ENCODE results near the gene FABP1.

FABP1 gene

GRCh38 chr2:88127888-88128653 is at the start of gene FABP1:
TSS of gene FABP1 (minus strand) at chr2:88128062. CDS start at chr2:88128017, 45 bp downstream.
- no peak for DNase-seq

- DNase-seq = no peak
These were observed 49.7 kb upstream of the FABP1 start for GRCh38 chr2:88177556-88177955.

GRCh38 chr2:88176352-88176984 is 48.6 kb upstream of the FABP1 start:
- no peak for DNase-seq

- DNase-seq = no peak
These were observed 45.0 kb upstream of the FABP1 start for GRCh38 chr2:88172882-88173281.

DNA sequence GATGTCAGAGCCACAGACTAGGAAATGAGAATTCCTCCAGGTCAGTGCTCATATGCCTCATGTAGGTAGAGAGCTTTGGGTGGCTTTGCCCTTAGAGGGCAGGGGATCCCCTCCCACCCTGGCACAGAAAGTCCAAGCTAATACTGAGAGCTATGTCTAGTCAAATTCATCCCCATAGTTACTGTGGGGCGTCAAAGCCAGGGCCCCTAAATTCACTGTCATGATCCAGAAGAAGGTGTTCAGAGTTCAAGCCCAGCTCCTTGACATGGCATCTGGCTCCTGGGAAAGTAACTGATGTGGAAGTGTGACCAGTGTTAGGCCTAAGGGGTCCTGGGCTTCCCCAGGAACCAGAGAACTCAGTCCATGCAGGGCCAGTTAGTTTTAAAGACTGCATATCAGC is 44.1 kb upstream of the FABP1 start:
- DNase-seq = no peak

DNA sequence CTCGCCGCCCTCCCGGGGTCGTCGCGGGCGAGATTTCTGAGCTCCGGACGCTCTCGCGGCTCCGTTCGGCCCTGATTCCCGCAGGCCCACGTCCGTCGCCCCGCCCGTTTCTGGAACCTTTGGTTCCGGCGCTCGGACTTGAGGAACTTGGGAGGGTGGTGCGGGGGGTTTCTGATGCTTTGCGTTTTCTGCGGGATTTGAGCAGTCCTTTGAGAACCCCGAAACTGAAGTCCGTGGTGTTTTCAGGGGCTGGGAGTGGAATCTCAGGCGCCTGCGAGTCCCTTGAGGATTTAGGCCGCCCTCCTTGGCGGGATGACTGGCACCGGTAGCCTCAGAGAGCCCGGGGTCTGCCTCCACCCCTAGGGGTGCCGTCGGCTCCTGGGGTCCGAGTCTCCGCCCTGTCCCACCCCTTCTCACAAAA is 42.6 kb upstream of the FABP1 start:
- no peak for DNase-seq

DNA sequence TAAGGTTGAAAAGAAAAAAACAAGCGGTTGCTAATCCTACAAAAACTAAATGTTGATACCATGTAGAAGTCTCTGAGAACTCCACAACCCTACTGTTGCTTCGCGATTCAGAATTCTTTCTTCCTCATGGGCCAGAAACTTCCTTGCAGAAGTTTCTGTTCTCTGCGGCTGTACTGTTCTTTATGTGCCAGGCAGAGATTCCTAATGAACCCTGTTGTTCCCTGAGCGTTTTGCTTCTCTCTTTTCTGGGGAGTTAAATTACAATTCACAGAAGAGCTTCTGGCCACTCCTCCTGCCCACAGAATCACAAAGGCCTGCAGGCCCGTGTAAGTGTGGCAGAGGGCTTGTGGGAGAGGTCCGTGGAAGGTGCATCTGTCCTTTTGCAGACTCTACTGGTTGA is 40.5 kb upstream of the FABP1 start:
- no peak for DNase-seq

GRCh38 chr2:88167740-88168139 is 39.9 kb upstream of the FABP1 start:
- DNase-seq = no peak

DNA sequence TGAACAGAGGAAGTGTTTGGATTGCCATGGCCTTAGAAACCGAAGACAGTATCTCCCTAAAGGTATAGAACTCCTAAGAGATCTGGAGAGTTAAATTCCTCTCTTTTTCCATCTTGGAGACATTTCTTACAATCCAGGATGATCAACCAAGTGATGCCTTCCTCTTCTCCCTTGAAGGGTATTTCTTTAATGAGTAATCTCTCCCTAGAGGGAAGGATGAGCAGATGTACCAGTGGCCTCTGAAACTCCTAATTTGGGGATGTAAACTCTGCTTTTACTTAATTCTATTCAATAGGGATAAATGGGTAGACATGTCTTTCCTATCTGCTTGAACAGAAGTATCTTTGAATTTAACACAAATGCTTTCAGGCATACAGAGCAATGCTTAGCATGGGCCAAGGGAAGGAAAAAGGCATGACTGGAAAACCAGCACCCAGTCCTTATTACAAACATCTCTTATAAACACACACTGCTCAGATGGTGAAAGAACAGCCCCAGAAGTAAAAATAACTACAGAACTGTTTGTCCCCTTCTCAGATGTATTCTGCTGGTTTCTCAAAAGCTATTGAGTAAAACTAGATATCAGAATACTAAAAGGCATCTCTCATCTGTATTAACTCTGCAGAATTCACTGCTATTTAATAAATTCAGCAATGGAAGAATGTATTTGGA is 37.6 kb upstream of the FABP1 start:
- DNase-seq = no peak

GRCh38 chr2:88161446-88162244 is 33.8 kb upstream of the FABP1 start:
- no peak for DNase-seq

DNA sequence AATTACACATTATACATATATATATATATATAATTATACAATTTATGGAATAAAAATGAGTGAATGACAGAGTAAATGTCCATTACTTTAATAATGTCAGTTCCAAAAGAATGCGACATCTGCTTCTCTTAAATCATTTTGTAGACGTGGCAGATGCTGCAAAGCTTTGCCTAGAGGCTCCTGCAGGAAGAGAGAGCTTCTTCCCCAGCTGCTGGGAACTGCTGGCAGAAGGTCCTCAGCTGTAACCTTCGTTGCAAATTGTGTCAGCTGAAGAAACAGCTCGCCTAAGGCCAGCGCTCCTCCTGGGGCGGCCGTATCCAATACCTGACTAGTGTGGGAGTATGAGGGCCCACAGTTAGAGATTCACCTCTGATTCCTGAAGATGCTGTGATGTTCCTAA is 32.7 kb upstream of the FABP1 start:
- no peak for DNase-seq

GRCh38 chr2:88159955-88160415 is 32.1 kb upstream of the FABP1 start:
- peak; percentile 50 for DNase-seq

GRCh38 chr2:88159481-88159880 is 31.6 kb upstream of the FABP1 start:
- DNase-seq = no peak

DNA sequence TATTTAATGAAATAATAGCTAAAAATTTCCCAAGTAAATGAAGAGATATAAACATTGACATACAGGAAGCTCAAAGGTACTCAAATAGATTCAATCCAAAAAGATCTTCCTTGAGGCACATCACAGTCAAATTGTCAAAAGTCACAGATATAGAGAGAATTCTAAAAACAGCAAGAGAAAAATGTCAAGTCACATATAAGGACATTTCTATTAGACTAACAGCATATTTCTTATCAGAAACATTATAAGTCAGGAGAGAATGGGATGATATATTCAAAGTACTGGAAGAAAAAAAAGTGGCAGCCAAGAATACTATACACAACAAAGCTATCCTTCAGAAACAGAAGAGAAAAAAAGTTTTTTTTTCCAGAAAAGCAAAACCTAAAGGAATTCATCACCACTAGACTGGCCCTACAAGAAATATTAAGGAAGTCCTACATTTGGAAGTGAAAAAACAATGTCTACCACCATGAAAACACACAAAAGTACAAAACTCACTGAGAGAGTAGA is 21.1 kb upstream of the FABP1 start:
- no peak for DNase-seq

- no peak for DNase-seq
These were observed 19.3 kb upstream of the FABP1 start for GRCh38 chr2:88147145-88147544.

GRCh38 chr2:88146590-88146989 is 18.7 kb upstream of the FABP1 start:
- DNase-seq = no peak

DNA sequence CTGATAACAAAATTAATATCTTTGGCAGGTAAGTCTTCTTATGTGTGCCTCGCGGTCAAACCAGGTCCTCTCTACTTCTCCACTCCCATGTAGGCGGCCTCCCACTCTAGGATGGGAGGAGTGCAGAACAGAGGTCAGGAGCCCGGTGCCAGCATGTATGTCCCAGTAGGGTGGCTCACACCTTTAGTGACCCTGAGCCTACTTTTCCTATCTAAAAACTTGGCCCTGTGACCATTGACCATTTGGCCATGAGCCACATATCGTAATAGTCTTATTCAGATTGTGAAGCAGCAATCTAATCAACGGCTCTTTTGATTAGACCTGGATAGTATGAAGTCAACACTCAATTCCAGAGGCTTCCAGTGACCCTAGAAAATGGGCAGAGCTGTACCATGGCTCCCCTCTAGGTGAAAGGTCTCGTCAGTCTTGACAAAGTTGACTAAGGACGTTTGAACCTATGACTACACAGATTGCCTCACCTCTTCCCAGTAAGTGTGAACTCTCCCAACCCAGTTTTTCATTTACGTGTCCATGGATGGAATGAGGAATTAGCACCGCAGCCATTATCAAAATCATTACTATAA is 17.1 kb upstream of the FABP1 start:
- no peak for DNase-seq

GRCh38 chr2:88144271-88144670 is 16.4 kb upstream of the FABP1 start:
- no peak for DNase-seq

DNA sequence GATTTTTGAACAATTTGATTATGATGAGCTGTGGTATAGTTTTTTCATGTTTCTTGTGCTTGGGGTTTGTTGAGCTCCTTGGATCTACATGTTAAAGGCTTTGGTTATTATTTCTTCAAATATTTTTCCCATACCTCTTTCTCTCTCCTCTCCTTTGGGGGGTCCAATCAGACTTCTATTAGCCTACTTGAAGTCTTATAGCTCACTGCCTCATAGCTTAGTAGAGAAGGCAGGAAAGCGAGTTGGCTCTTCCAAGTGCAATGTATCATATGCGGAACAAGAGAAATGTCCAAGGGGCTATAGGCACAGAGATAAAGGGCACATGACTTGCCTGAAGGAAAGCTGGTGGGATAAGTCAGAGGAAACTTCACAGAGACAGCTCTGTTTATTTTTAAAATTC is 14.1 kb upstream of the FABP1 start:
- DNase-seq = no peak

- DNase-seq = no peak
These were observed 11.9 kb upstream of the FABP1 start for GRCh38 chr2:88139804-88140203.

- DNase-seq = no peak
These were observed 11.4 kb upstream of the FABP1 start for GRCh38 chr2:88139203-88139702.

DNA sequence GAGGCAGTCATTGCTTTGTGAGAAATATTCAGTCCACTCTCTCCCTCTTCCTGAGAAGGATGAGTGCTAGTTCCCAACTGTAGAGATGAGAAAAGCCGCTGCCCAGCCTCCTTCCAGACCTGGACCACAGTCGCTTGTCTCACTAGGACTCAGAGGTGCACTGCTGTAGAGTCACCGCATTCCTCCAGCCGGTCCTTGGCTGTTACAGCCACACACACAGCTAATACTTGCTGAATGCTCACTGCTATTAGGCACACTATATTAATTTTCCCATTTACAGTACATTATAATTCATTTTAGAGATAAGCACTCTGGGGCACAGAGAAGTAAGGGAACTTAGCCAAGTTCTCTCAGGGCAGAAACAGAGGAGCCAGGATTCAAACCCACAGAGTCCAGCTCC is 10.0 kb upstream of the FABP1 start:
- DNase-seq = no peak
